Gastroesophageal sphincter (tissue), 4 donors: ENCODE measurements around the gene YKT6. TPM values are rescaled to one million over a fixed set of nuclear protein-coding genes. Genes with fewer than 3 reads are reported as not detected.

Source experiments
- ATAC-seq: fragments of 150-250 bp; one replicate; pipeline ENCODE4 v1.9.1; 2016; ENCODE audit warnings: mild to moderate bottlenecking, moderate library complexity
- H3K27ac ChIP-seq, 4 donors: fragments of 200-600 bp; sonication (generic) in 3 of 4; 1 replicate in 3 of 4; 2 replicates in 1 of 4; pipeline ENCODE4 v1.5.1; 2016 to 2019
- H3K27me3 ChIP-seq: fragments of 200-600 bp; sonication (generic); one replicate; pipeline ENCODE4 v1.5.1; 2019
- H3K36me3 ChIP-seq, 2 donors: fragments of 200-600 bp; sonication (generic); one replicate each; pipeline ENCODE4 v1.5.1; 2019; ENCODE audit warnings: control low read depth in 1 of 2
- H3K4me1 ChIP-seq, 3 donors: fragments of 200-600 bp; sonication (generic); 1 replicate in 2 of 3; 2 replicates in 1 of 3; pipeline ENCODE4 v1.5.1; 2016 to 2019; ENCODE audit warnings: control low read depth in 2 of 3
- H3K4me3 ChIP-seq, 2 donors: fragments of 200-600 bp; sonication (generic); one replicate each; pipeline ENCODE4 v1.5.1; 2019; ENCODE audit warnings: mild to moderate bottlenecking in 1 of 2, moderate library complexity in 1 of 2
- H3K9me3 ChIP-seq, 3 donors: fragments of 200-600 bp; sonication (generic); one replicate each; pipeline ENCODE4 v1.5.1; 2017 to 2019; ENCODE audit warnings: control low read depth in 2 of 3
- EP300 ChIP-seq: sonication (generic); formaldehyde crosslinking; IDR thresholded peaks from one replicate; pipeline ENCODE4 v1.6.1; 2017; ENCODE audit warnings: antibody characterized with exemption, mild to moderate bottlenecking
- POLR2A ChIP-seq, 2 donors: fragments of 450-650 bp; IDR thresholded peaks; one replicate each; pipeline ENCODE4 v1.6.1; 2017; ENCODE audit warnings: antibody characterized with exemption in 2 of 2, mild to moderate bottlenecking in 2 of 2, moderate library complexity in 1 of 2
- POLR2AphosphoS5 ChIP-seq: sonication (generic); formaldehyde crosslinking; IDR thresholded peaks from one replicate; pipeline ENCODE4 v1.6.1; 2017; ENCODE audit warnings: antibody characterized with exemption
- WGBS, 2 donors: methylation state at CpG; one replicate each; pipeline ENCODE4 v1.1.5; 2018; ENCODE audit warnings: low coverage in 1 of 2; 5-methylcytosine and 5-hydroxymethylcytosine counted together
- total RNA-seq, 4 donors: library from RNA; depleted of rRNA; stranded (reverse); fragments of >200 nt; gene quantifications; one replicate each; pipeline ENCODE4 v1.1.0, GENCODE V29; 2016
- TF ChIP-seq, protein P1 (sequence below), 4 experiments: fragments of 200-600 bp in 2 of 4; fragments of 450-650 bp in 2 of 4; sonication (generic) in 1 of 4; IDR thresholded peaks; one replicate each; pipeline ENCODE4 v1.5.1; 2017 to 2019; ENCODE audit warnings: antibody characterized with exemption in 4 of 4, mild to moderate bottlenecking in 2 of 4, moderate library complexity in 2 of 4

YKT6 gene
- total RNA-seq, 4 donors from 2014 or later, result 50.2 to 79.2 (median 64.1) TPM

DNA sequence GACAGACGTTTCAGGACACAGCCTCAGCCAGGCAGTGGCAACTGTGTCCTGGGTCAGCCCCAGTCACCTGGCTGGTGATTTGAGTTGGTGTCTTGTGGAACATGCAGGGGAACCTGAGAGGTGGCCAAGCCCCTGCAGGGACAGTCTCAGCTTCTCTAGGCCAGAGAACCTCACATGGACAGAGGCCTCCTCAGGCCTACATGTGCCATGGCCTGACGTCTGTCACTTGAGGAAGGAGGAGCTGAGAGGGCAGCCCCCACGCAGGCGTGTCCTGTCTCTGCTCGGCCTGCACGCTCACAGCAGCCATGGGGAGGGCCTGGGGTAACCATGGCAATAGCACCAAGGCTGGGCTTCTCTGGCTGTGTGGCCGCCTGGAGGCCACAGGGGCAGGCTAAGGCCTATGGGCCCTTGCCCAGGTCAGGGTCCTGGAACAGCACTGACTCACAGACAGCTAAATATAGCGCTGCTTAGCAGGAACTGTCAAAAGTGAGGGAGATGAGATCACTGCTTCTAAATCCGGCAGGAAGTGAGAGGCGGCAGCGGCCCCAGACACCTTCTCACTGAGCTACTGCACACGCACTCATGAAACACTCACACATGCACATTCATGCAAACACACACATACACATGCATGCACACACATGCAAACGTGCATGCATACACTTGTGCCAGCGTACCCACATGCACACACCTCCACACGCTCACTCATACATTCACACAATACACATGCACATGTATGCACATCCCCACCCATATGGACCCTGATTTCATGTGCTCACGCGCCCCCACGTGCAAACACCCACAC is 57.0 kb downstream of the YKT6 start:
- 19 to 20% methylated on average over 2 to 10 of the region's 18 CpGs for WGBS, 2 donors
- peaks cover 10 to 50% (median 32%) of the 10 kb centered on the region in 3 donors for H3K4me1 ChIP-seq

DNA sequence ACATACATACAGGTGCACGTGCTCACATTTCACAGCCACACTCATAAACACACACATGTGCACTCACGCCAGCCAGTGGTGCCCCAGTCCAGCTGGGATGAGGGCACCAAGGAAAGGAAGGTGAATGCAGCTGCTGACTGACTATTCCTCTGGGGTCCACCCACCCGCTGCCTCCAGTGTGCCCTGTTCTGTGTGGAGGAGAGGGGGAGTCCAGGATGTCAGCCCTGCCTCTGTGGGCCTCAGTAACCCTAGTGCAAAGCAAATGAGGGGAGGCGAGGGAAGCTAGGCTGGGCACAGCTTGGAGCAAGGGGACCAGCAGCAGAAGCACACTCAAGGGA is 57.6 kb downstream of the YKT6 start:
- TF ChIP-seq, protein P1, sequence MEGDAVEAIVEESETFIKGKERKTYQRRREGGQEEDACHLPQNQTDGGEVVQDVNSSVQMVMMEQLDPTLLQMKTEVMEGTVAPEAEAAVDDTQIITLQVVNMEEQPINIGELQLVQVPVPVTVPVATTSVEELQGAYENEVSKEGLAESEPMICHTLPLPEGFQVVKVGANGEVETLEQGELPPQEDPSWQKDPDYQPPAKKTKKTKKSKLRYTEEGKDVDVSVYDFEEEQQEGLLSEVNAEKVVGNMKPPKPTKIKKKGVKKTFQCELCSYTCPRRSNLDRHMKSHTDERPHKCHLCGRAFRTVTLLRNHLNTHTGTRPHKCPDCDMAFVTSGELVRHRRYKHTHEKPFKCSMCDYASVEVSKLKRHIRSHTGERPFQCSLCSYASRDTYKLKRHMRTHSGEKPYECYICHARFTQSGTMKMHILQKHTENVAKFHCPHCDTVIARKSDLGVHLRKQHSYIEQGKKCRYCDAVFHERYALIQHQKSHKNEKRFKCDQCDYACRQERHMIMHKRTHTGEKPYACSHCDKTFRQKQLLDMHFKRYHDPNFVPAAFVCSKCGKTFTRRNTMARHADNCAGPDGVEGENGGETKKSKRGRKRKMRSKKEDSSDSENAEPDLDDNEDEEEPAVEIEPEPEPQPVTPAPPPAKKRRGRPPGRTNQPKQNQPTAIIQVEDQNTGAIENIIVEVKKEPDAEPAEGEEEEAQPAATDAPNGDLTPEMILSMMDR (IDR thresholded peaks at IDR 0.05), result no peak
- TF ChIP-seq POLR2A (IDR thresholded peaks at IDR 0.05) (no peak), EP300 (no peak), POLR2AphosphoS5 (no peak)
- no peak for ATAC-seq
- H3K4me3 ChIP-seq, result no peak overlapping the region

More for the DNA sequence above, 57.0 kb downstream of the YKT6 start:
- Histone ChIP-seq H3K4me3 (no peak overlapping the region), H3K36me3 (no peaks in the 10 kb centered on the region), H3K27ac (peak overlapping the region in 3 of 4 donors; percentile 76 to 81 (median 80)), H3K27me3 (no peaks in the 10 kb centered on the region), H3K9me3 (no peaks in the 10 kb centered on the region)
- ATAC-seq, result peak; percentile 54
- TF ChIP-seq POLR2AphosphoS5 (peak; percentile 87), POLR2A (IDR thresholded peaks at IDR 0.05) (no peak)
- TF ChIP-seq, protein P1 (IDR thresholded peaks at IDR 0.05), result peak in 1 of 4 experiments; percentile 28

DNA sequence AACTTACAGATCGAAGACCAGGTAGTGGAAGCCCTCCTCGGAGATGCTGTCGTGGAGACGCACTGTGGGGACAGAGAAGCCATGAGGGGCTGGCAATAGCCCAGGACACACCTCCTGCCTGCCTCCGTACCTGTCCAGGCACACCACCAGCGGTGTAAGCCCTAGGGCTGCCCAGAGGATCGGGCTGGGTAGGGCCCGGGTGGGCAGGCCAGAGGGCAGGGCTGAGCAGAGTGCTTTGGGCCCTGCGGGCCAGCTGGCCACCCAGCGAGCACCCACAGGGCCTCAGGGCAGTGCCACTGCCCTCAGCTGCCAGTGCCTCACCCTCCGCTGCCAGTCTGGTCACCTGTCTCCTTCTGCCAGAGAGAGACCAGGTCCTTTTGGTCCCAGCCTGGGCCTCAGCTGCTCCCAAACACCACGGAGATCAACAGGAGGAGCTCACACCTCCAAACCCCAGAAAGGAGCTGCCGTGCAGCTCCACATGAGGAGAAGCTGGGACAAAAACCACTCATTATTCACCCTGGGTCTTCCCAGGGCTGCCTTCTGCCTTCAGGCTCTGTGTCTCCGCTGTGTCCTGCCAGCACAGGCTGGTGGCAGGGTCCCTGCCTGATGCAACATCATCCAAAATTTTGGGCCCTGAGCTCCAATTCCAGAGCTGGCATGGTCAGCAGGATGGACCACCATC is 58.2 kb downstream of the YKT6 start:
- H3K27ac ChIP-seq, result peak overlapping the region; percentile 22 to 81 (median 78)
- H3K4me3 ChIP-seq, result no peak overlapping the region
- no peaks in the 10 kb centered on the region for H3K36me3 ChIP-seq
- TF ChIP-seq, protein P1 (IDR thresholded peaks at IDR 0.05), result no peak
- WGBS, 2 donors, result 100% methylated on average over 1 of the region's 14 CpGs; no CpG with 5 or more reads in 1 of the 2 donors
- no peaks in the 10 kb centered on the region for H3K27me3 ChIP-seq
- H3K4me1 ChIP-seq, result peaks cover 10 to 50% (median 32%) of the 10 kb centered on the region in 3 donors
- H3K9me3 ChIP-seq, result no peaks in the 10 kb centered on the region
- no peak for ATAC-seq

More for the DNA sequence above, 57.6 kb downstream of the YKT6 start:
- 25% methylated on average over 1 of the region's 4 CpGs; no CpG with 5 or more reads in 1 of the 2 donors for WGBS, 2 donors
- Histone ChIP-seq H3K27ac (peak overlapping the region in 3 of 4 donors; percentile 76 to 81 (median 80)), H3K36me3 (no peaks in the 10 kb centered on the region), H3K27me3 (no peaks in the 10 kb centered on the region), H3K9me3 (no peaks in the 10 kb centered on the region), H3K4me1 (peaks cover 10 to 50% (median 32%) of the 10 kb centered on the region in 3 donors)

DNA sequence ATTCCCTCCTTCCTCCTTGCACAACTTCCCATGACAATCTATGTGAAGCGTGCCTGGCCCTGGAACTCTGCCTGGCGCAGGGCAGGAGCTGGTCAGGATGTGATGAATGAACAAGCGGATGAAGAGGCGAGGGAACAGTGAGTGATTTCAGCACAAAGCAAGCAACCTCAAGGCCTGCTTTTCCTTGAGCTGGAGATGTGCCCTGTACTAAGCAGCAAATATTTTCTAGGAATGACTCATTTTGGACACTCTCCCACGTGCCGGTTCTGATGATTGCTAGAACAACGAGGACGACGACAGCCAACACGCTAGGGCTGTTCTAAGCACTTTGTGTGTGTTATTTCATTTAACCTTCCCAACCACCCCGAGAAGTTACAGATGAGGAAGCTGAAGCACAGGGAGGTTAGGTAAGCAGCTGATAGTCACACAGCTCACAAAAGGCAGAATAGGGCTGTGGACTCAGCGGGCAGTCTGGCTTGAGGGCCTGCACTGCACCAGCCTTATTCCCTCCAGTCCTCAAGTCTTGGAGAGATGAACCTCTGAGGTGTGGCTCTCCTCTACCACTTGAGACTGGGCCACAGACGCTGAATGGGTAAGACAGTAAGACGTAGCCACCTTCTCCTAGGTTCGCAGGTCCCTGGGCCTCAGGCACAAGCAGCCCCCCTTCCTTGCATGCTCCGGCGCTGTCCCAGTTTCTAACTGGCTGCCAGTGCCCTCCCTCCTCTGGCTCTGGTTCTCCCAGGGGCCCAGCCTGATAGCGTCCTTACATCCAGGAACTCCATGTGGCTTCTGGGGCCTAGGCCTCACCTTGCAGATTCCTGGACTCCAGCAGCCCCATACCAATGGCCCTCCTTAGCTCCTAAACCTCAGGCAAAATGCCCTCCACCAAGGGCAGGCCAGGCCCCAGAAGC is 59.0 kb downstream of the YKT6 start:
- H3K27me3 ChIP-seq, result no peaks in the 10 kb centered on the region
- TF ChIP-seq, protein P1 (IDR thresholded peaks at IDR 0.05), result no peak
- TF ChIP-seq EP300, result no peak
- TF ChIP-seq POLR2AphosphoS5, result peak; percentile 89
- no peak for TF ChIP-seq POLR2A (IDR thresholded peaks at IDR 0.05)
- no peak overlapping the region for H3K4me3 ChIP-seq
- H3K4me1 ChIP-seq, result peaks cover 10 to 50% (median 32%) of the 10 kb centered on the region in 3 donors
- no peaks in the 10 kb centered on the region for H3K36me3 ChIP-seq
- ATAC-seq, result peak; percentile 88
- 16 to 22% methylated on average over 6 to 8 of the region's 18 CpGs for WGBS, 2 donors
- H3K9me3 ChIP-seq, result no peaks in the 10 kb centered on the region
- peak overlapping the region in 3 of 4 donors; percentile 76 to 81 (median 80) for H3K27ac ChIP-seq
